ENCODE measurements around the gene TEKT5.

DNA sequence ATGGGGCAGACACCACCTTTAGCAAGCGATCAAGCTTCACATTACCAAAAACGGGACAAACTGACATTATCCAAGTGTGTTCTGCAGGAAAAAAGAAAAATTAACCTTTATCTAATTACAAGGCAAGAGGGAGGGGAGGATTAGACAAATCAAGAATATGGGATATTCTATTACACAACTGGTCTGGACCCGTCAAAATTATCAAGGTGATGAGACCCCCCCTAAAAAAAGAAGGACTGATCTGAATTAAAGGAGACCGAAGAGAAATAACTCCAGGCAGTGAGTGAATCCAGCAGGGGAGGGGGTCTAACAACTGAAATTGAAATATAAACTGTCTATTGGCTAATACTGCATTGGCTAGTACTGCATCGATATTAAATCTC, 48.5 kb upstream of the TEKT5 start:
- TF ChIP-seq EZH2 (IDR thresholded peaks at IDR 0.05; ENCODE audit: insufficient read depth, poor library complexity, severe bottlenecking) = no peak
- no peak for TF ChIP-seq EZH2phosphoT487 (IDR thresholded peaks at IDR 0.05; ENCODE audit: insufficient read depth, low read depth)
